Subcutaneous abdominal adipose tissue (tissue), 5 donors: ENCODE measurements around the gene PWP2.

Experiments
- H3K27ac ChIP-seq: one replicate; pipeline ENCODE4 v1.7.0; 2013; ENCODE audit warnings: low read depth, mild to moderate bottlenecking, inconsistent platforms, low read length, moderate library complexity
- H3K27me3 ChIP-seq, 5 donors: one replicate each; pipeline ENCODE4 v1.7.0; 2013; ENCODE audit warnings: low read length in 5 of 5, inconsistent platforms in 1 of 5; ENCODE audit not compliant: control insufficient read depth in 5 of 5, insufficient read depth in 4 of 5
- H3K36me3 ChIP-seq, 5 donors: one replicate each; pipeline ENCODE4 v1.7.0; 2013; ENCODE audit warnings: low read length in 5 of 5; ENCODE audit not compliant: control insufficient read depth in 5 of 5, insufficient read depth in 5 of 5
- H3K4me1 ChIP-seq, 5 donors: one replicate each; pipeline ENCODE4 v1.7.0; 2013; ENCODE audit warnings: low read length in 5 of 5, mild to moderate bottlenecking in 3 of 5, moderate library complexity in 1 of 5; ENCODE audit not compliant: control insufficient read depth in 5 of 5, insufficient read depth in 5 of 5
- H3K4me3 ChIP-seq, 5 donors: one replicate each; pipeline ENCODE4 v1.7.0; 2013; ENCODE audit warnings: low read length in 5 of 5, low read depth in 1 of 5
- H3K9ac ChIP-seq, 5 donors: one replicate each; pipeline ENCODE4 v1.7.0; 2013; ENCODE audit warnings: low read length in 5 of 5, mild to moderate bottlenecking in 4 of 5, moderate library complexity in 3 of 5
- H3K9me3 ChIP-seq, 5 donors: one replicate each; pipeline ENCODE4 v1.7.0; 2013; ENCODE audit warnings: low read length in 5 of 5; ENCODE audit not compliant: control insufficient read depth in 5 of 5
- donor health status: healthy.
- donor health status: healthy.
- donor health status: healthy.
- donor health status: healthy.
- donor health status: healthy.

The PWP2 gene

DNA sequence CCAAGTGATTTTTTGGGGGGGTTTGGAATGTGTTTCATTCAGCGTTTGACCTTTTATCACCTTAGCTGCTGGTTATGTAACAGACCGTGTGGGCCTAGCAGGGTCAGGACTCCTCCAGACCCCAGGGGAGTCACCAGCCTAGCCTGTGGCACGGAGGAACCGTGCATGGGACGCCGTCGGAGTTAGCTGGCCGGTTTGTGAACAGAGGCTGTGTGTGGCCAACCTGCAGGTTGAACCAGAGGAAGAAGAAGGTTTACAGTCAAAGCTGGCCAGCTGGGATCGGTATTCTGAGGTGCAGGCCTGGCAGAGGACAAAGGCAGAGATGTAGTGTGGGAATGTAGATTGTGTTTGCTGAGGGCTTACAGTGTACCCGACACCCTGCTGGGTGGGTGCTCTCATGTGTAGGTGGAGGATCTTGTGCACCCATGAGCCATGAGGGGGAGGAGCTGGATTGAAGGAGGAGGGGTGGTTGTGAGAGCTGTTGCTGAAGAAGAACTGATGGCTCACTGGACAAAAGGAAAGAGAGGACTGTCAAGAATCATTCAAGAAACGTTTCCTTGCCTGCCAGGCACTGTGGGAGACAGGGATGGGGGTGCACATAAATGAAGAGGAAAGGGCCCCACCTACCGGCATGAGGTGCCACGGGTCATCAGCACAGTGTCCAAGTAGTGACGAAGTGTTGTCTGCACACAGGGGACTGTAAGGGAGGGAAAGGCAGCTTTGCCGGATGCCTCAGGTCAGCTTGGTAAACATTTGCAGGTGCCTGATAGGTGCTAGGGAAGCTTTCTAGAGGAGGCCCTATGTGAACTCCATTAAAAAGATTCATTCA, 40.0 kb upstream of the PWP2 start:
- no peak overlapping the region for H3K4me3 ChIP-seq
- H3K27ac ChIP-seq, result no peak overlapping the region
- peaks cover 9 to 81% (median 63%) of the 10 kb centered on the region in 5 donors for H3K36me3 ChIP-seq
- H3K9ac ChIP-seq, result no peak overlapping the region
- no peaks in the 10 kb centered on the region for H3K27me3 ChIP-seq
- no peaks in the 10 kb centered on the region for H3K9me3 ChIP-seq
- H3K4me1 ChIP-seq, result peaks cover 0 to 18% (median 12%) of the 10 kb centered on the region in 5 donors

DNA sequence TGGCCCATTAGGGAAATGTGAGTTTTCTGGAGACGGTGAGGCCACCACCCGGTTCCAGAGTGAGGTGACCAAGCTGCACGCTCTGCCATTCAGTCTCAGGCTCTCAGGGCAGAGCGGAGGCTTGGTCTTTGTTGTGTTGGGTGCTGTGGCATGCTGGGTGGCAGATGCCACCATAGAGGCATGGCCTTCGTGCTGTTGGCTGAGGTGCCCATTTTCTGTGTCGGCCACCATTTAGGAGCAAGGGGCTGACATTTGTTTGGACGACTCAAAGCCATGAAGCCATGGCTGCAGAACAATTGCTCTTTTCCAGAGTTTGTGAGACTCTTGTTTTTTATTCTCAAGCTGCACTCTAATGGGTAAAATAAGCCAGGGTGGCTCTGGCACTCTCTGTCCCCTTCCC, 36.8 kb upstream of the PWP2 start:
- Histone ChIP-seq H3K27me3 (no peaks in the 10 kb centered on the region), H3K4me3 (no peak overlapping the region), H3K9me3 (no peaks in the 10 kb centered on the region), H3K27ac (no peak overlapping the region), H3K36me3 (peaks cover 11 to 74% (median 57%) of the 10 kb centered on the region in 5 donors), H3K4me1 (peaks cover 0 to 18% (median 12%) of the 10 kb centered on the region in 5 donors), H3K9ac (no peak overlapping the region)

DNA sequence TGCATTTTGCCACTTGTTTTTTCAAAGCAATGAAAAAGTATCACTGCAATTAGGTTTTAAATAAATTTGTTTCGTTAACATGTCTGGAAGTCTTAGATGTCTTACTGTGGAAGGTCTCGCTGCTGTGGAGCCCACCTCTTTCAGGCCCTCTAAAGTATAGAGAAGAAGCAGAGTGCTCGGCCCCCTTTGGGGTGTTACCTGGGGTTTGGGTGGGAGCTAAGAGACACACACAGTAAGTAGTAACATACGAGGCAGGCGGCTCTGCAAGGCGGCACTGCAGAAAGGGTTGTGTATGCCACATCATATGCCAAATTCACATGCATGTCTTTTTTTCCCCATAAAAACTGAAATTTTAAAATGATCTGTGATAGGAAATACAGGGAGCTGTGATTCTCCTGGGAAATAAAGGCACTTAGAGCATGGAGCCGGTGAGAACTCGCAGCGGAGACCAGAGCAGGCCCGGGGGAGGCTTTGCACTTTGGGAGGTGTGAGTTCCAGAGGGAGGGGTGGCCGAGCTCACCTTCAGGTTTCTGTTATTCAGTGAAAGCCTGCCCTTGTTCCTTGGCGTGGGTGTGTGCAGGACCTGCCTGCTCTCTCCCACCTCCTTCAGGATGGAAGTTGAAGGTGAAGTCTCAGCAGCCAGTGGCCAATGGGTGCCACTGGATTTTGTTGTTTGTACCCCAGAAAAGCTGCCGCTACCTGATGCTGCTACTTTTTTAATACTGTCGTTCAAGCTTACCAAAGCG, 35.7 kb upstream of the PWP2 start:
- Histone ChIP-seq H3K9me3 (no peaks in the 10 kb centered on the region), H3K4me3 (no peak overlapping the region), H3K27me3 (no peaks in the 10 kb centered on the region), H3K36me3 (peaks cover 17 to 69% (median 54%) of the 10 kb centered on the region in 5 donors), H3K27ac (no peak overlapping the region), H3K9ac (no peak overlapping the region), H3K4me1 (peaks cover 0 to 17% (median 12%) of the 10 kb centered on the region in 5 donors)

DNA sequence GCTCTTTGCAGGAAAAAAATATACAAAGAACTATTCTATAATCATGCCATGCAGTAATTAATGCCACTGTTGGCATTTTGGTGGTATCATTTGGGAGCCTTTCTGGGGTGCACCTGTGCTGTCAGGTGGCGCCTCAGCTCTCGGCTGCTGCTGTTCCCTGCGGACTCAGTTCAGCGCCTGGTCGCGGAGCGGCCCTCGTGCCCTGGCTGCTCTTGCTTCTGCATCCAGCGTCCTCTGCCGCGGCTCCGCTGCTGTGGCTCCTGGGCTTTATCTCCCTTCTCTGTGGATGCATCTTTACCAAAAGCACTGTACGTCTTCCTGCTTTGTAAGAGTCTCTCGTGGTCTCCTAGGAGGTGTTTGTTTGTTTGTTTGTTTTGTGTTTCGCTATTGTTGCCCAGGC, 35.1 kb upstream of the PWP2 start:
- Histone ChIP-seq H3K27ac (no peak overlapping the region), H3K4me1 (peaks cover 0 to 12% (median 6%) of the 10 kb centered on the region in 5 donors), H3K9me3 (no peaks in the 10 kb centered on the region), H3K27me3 (no peaks in the 10 kb centered on the region), H3K36me3 (peaks cover 19 to 71% (median 57%) of the 10 kb centered on the region in 5 donors), H3K9ac (no peak overlapping the region), H3K4me3 (no peak overlapping the region)

DNA sequence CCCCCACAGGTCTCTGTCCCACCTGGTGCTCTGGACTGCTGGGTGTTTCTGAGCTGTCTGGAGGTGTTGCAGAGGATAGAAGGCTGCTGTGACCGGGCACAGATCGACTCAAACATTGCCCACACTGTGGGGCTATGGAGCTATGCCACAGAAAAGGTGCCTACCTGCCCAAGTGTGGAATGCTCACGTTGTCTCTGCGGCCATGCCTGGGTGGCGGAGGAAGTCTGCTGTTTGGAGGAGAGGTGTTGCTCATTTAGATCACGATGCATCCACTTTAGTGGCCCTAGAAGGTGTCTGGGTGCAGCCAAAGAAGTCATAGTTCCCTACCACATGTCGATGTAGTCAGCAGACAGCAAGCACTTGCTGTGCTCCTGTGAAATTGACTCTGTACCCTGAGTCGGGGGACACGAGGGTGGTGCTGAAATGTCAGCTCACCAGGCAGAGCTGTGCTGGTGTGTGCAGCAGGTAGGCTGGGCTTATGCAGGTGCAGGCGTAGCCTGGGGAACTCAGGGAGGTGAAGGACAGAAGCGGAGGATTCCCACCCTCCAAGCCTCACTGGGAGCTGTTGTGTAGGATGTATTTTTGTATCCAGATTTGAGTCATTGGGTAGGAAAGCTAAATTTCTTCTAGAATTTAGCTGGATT, 32.8 kb upstream of the PWP2 start:
- peaks cover 19 to 84% (median 69%) of the 10 kb centered on the region in 5 donors for H3K36me3 ChIP-seq
- no peak overlapping the region for H3K9ac ChIP-seq
- H3K27me3 ChIP-seq, result no peaks in the 10 kb centered on the region

DNA sequence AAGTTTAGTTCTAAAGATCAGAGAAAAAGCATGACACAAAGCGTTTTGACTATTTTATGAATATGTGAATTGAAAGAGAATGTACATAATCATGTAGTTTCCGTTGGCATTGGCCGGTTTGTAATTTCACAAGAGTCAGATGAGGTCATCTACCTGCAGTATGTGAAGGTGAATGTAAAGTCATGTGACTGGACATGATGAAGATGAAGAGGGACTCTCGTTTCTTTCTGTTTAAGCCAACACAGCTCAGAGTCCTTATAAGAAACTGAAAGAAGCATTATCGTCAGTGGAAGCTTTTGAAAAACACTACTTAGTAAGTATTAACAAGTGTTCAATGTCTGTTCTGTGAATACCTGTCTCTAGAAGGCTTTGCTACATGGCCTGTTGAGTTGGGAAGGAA, 30.9 kb upstream of the PWP2 start:
- Histone ChIP-seq H3K4me1 (no peaks in the 10 kb centered on the region), H3K9me3 (no peaks in the 10 kb centered on the region), H3K36me3 (peaks cover 22 to 84% (median 71%) of the 10 kb centered on the region in 5 donors), H3K27me3 (no peaks in the 10 kb centered on the region), H3K27ac (no peak overlapping the region), H3K4me3 (no peak overlapping the region), H3K9ac (no peak overlapping the region)

More for the DNA sequence above, 32.8 kb upstream of the PWP2 start:
- Histone ChIP-seq H3K27ac (no peak overlapping the region), H3K4me3 (no peak overlapping the region), H3K4me1 (no peaks in the 10 kb centered on the region), H3K9me3 (no peaks in the 10 kb centered on the region)

DNA sequence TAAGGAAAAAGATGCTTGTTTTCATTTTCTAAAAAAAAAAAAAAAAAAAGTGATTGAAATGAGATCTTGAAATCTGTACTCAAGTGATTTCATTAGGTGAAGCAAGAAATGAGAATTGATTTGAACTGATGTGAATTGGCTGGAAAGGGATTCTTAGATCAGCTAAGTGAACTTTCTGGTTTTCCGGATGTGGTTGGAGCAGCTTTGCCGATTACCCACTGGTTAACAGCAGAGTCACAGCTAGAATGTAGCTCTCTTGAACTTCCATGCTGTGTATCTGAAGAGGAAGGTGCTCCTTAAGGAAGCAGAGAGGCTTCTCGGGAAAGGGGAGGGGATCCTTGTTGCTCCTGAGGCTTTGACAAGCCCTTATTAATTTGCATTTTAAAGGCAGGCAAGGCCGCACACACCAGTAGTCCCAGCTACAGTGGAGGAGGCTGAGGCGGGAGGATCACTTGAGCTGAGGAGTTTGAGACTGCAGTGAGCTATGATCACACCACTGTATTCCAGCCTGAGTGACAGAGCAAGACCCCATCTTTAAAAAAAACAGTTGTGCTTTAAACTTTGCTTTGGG, 28.7 kb upstream of the PWP2 start:
- H3K36me3 ChIP-seq, result peaks cover 25 to 87% (median 77%) of the 10 kb centered on the region in 5 donors
- no peak overlapping the region for H3K9ac ChIP-seq
- no peak overlapping the region for H3K4me3 ChIP-seq
- peaks cover 0 to 9% (median 0%) of the 10 kb centered on the region in 5 donors for H3K4me1 ChIP-seq
- H3K9me3 ChIP-seq, result no peaks in the 10 kb centered on the region
- H3K27ac ChIP-seq, result no peak overlapping the region
- H3K27me3 ChIP-seq, result no peaks in the 10 kb centered on the region

DNA sequence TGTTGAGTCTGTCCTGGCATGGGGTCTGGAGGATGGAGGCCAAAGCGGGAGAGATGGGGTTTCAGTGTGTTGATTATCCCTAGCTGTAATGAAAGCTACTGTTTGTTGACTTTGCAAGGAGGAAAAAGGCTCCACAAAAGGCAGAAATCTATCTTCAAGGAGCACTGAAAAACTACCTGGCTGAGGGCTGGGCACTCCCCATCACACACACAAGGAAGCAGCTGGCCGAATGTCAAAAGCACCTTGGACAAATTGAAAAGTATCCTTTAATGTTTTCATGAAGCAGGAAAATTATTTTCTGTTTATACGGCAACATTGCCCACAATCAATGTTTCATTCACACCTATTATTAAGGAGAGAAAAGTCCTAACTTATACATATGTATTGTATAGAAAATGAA, 27.8 kb upstream of the PWP2 start:
- peaks cover 28 to 90% (median 79%) of the 10 kb centered on the region in 5 donors for H3K36me3 ChIP-seq
- H3K27ac ChIP-seq, result no peak overlapping the region
- H3K4me3 ChIP-seq, result no peak overlapping the region
- no peak overlapping the region for H3K9ac ChIP-seq
- no peaks in the 10 kb centered on the region for H3K9me3 ChIP-seq
- H3K27me3 ChIP-seq, result no peaks in the 10 kb centered on the region
- H3K4me1 ChIP-seq, result peaks cover 0 to 18% (median 5%) of the 10 kb centered on the region in 5 donors

DNA sequence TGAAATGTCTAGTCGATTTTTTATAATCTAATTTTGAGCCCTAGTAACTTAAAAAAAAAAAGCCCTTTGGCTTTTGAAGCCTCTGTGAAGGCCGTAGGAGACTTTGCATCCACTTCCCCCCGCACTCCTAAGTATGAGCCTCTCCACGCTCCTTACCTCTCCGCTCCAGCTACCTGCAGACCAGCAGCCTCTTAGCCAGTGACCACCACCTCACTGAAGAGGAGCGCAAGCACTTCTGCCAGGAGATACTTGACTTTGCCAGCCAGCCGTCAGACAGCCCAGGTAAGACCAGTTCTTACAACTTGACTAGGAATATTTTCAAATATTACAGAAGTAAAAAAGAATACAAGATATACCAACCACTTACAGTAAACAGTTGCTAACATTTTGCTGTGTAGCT, 27.4 kb upstream of the PWP2 start:
- Histone ChIP-seq H3K9ac (no peak overlapping the region), H3K36me3 (peaks cover 27 to 90% (median 79%) of the 10 kb centered on the region in 5 donors), H3K4me3 (no peak overlapping the region)

More for the DNA sequence above, 27.4 kb upstream of the PWP2 start:
- Histone ChIP-seq H3K4me1 (peaks cover 0 to 22% (median 5%) of the 10 kb centered on the region in 5 donors), H3K27ac (no peak overlapping the region), H3K27me3 (no peaks in the 10 kb centered on the region), H3K9me3 (no peaks in the 10 kb centered on the region)
